NCI-H1694 treated with DMSO at 0.1 percent for 48 hours (cell line): ENCODE results near the gene SEC31A.
A peak's percentile ranks its signal among the peaks of the same experiment; 100 is the strongest.
"Not testable (repeated sequence)": the region's sequence is repeated elsewhere in the genome, so short reads cannot be mapped to it uniquely, and the experiment has no call there.

Experiments used
- DNase-seq: peaks from one replicate; lab custom pipeline; 2025; lab: John Stamatoyannopoulos, UW

SEC31A gene

DNA sequence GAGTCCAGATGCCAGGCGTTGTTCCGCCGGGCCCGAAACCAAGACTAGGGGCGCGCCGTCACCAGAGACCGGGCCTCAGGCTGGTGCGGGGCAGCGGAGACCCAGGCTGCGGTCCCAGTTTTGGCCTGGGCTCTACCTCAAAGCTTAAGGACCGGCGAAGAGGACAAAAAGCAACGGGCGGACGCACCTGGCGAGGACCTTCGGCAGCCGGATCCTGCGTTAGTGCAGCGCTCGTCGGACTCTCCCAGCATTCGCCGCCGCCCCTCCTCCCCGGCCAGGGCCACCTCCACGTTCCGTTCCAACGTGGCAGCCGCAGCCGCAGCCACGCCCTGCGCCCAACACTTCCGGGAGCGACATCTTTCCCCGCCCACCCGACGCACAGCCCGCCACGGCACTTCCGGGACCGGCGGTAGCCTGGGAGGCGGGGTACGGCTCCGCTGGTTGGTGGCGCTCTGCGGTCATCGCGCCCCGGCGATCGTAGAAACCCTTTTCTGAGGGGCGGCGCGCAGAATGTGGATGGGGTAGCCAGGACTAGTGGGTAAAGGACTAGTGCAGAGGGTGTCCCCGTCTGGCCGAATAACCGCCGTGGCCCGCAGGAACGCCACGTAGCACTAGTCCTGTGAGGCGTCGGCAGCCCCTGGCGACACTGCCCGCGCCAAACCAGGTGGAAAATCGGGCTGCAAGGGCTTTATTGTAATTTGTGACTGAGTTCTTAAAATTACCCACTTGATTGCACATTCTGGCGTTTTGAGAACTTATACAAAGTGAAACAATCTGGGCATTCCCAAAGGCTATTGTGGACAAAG is at the start of gene SEC31A:
Gene SEC31A (minus strand): TSS at position 253 of the 806 bp plus-strand sequence. CDS start 9,217 bp downstream, outside the sequence.
- DNase-seq, result peak; percentile 84

GRCh38 chr4:82939414-82939813 is 48.5 kb upstream of the SEC31A start:
- DNase-seq, result no peak

DNA sequence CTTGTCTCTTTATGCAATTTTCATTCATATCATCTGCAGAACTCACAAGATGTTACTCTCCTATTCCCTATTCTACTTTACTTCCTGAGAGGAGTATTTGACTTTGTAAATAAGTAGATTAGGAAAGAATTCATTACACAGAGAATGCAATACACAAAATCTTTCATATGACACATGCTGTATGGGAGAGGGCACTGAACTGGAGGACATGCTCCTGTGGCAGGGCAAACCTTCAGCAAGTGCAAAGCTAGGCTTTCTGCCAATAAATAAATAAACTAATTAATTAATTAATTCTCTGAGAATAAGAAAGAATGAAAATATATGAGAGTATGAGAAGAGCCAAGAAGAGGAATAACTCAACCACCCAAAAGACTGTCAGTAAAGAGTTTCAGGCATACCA is 43.5 kb upstream of the SEC31A start:
- DNase-seq, result no peak

DNA sequence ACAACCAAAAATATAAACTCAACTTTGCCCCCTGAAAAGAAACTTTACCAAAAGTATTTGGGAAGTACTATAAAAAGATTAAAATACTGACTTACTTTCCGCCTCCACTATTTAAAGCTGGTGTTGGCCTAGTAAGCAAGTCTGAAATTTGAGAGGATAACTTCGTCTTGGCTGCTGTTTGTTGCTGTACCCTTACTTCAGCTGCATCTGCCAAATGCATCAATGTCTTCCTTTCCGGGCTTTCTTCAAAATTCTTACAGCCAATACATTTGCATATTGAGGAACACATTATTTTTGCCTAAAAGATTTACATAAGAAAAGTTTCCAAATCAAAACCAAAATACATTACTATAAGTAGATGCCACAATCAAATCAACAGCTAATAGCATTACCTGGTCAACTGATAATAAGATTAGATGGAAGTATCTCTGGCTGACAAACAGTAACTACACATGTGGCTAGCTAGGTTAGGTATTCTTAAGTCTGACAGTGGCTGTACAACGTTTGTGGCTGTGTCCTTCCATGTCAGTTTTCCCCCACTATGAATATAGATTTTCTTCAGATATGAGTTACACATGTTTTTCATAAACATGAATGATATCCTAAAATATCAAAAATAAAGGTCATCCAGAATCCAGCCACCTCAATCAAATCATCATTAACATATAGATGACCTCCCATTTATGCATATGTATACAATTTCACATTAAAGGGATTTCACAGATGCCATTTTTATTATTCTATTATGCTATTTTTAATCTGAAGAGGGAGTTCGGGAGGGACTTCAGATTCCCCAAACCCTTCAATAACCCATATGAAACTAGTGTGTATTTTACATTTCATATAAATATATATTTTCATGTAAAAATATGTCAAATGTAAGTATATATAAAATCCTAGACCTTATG is 40.1 kb upstream of the SEC31A start:
- DNase-seq, result no peak

- no peak for DNase-seq
Measured at GRCh38 chr4:82921795-82922194, 30.8 kb upstream of the SEC31A start.

DNA sequence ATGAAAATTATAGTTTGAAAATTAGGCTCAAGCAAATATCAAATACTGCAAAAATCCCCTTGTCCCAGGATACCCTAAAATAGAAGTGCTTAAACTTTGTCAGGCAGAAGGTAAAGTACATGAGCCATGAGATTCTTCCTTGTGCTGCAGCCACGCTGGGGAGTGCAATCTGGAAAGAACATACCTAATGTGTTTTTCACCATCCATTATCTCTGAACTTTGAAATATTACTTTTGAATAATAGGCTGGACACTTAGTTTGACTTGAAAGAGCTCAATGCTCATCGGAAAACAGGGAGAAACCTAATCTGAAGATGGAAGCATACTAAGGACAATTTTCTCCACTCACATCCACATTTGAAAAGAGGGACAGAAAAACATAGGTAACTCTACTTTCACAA is 28.4 kb upstream of the SEC31A start:
- DNase-seq, result no peak

DNA sequence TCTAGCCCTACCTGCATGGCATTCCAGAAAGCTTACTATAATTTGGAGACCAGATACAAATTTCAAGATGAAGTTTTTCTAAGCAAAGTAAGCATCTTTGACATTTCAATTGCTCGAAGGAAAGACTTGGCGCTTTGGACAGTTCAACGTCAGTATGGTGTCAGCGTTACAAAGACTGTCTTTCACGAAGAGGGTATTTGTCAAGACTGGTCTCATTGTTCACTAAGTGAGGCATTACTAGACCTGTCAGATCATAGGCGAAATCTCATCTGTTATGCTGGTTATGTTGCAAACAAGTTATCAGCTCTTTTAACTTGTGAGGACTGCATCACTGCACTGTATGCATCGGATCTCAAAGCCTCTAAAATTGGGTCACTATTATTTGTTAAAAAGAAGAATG is 27.1 kb upstream of the SEC31A start:
- no peak for DNase-seq

- not testable (repeated sequence) for DNase-seq
Measured at GRCh38 chr4:82913968-82914367, 23.0 kb upstream of the SEC31A start.

- no peak for DNase-seq
Measured at GRCh38 chr4:82913305-82913704, 22.4 kb upstream of the SEC31A start.

DNA sequence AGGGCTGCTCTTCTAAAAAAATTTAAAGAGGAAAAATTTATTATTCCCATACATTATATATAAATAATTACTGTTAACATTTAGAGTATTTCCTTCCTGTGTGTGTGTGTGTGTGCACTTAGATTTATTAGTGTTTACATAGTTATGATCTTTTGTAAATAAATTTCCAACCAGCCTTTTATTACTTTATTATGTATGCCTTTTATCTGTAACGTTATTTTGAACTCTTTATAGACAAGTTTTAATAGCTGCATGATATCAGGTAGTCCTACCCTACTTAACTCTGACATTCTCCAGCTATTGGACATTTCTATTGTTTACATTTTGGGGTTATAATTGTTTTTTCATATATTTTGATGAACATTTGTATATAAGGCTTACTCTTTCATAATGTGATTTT is 18.4 kb upstream of the SEC31A start:
- no peak for DNase-seq

- no peak for DNase-seq
Measured at GRCh38 chr4:82906469-82906868, 15.5 kb upstream of the SEC31A start.

DNA sequence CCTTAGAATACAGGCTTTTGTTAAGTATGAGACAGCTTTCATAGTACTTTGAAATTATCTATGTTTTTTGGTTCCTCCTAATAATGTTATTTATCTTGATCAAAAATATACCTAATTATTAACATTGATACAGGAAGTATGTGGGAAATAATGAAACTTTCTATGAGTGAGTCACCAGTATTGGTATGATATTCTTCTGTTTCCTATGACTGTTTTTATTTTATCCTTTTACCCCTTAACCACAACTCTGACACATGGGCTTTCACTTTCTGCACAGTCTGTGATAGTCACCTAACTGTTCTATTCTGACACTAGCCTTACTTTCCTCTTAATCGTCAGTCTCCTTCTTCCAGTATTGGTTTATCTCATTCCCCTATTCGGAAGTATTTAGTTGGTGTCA is 14.3 kb upstream of the SEC31A start:
- DNase-seq, result no peak

DNA sequence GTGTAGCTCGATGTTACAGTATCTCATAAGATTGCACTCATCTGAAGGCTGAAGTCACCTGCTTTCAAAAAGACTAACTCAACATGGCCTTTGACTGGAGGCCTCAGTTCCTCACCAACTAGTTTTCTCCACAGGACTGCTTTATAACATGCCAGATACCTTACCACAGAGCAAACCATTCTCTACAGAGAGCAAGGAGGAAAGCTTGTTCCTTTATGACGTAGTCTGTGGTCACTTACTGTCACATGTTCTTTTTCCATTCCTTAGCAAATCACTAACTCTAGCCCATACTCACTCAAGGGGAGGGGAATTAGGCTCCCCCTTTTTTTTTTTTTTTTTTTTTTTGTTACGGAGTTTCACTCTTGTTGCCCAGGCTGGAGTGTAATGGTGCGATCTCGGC is 12.8 kb upstream of the SEC31A start:
- DNase-seq, result no peak

- DNase-seq, result no peak
Measured at GRCh38 chr4:82901183-82901718, 10.3 kb upstream of the SEC31A start.

GRCh38 chr4:82900411-82901182 is 9.6 kb upstream of the SEC31A start, which contains the start of gene THAP9:
TSS of gene THAP9 (plus strand) at chr4:82900735. CDS start at chr4:82900803, 68 bp downstream.
- DNase-seq, result peak; percentile 95

- peak; percentile 64 for DNase-seq
Measured at GRCh38 chr4:82900066-82900410, 9.1 kb upstream of the SEC31A start.

DNA sequence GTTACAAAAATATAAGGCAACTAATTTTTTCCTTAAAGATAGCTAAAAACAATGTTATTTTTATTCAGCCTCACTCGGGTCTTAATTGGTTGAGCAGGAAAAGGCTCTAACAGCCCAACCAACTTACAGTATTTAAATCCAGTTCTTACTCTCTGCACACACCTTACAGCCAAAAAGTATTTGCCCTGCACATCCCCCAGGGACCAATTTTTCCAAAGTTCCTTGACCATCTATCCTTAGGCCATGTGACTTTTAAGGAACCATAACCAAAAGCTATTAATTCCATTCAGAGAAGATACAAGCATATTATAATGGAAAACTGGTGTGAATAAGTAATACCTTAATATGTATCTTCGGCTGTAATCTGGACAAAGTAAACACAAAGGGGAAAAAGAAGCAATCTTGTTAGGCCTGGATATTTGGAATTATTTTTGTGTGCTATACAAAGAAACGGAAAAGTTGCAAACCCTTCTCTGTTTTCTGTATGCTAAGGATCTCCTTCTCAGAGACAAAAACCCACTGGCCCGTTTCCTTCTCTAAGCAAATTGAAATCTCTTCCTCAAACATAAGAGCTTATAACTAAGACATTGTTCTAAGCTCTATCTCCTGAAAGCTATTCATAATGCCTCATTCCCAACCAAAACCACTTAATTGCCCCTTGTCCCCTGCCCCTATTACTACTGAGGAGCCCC is 8.6 kb upstream of the SEC31A start:
- DNase-seq, result peak; percentile 56

DNA sequence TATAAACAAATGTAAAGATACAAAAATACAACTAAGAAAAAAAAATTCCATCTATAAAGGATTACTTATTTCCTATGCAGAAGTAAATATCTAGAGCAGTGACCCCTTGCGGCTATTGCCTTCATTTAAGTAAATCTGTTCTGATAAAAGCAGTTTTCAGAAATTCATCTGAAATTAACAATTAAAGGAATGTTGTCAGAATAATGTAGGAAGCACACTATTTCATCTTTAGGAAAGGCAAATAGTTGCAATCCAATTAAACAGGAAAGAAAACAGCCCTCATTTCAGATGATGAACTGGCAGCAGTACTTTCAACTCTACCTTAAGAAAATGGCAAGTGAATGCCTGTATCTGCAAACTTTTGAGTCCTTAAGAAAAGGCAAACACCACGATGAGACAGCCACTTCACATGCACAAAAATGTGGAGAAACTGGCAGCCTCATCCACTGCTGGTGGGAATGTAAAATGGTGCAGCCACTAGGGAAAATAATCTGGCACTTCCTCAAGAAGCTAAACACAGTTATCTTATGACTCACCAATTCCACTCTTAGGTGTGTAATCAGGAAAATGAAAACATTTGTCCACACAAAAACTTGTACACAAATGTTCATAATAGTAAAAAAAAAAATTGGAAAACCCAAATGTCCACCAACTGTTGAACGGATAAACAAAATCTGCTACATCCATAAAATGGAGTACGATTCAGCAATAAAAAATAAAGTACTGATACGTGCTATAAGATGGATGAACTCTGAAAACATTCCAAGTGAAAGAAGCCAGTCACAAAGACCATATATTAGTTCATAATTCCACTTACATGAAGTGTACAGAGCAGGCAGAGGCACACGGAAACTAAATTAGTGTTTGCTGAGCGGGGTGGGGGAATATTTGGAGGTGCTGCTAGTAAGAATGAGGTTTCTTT is 7.6 kb upstream of the SEC31A start:
- DNase-seq, result peak; percentile 8

DNA sequence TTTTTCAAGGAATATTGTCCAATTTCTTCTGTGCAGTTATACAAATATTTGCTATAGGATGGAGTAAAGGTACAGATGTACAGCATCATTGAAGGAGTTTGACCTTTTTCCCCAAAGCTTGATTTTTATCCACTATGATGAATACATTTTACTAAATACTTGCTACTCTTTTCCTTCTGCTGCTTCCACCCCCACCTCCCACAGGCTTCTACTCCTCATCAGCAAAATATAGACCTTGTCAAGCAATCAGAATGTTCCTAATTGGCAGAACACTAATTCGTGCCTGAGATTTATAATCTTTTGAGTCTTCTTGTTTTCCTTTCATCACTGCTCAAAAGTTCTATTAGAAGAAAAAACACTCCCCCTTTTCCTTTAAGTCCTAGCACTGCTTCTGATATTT is 5.8 kb upstream of the SEC31A start:
- DNase-seq, result no peak

- DNase-seq, result no peak
Measured at GRCh38 chr4:82893942-82894341, 3.0 kb upstream of the SEC31A start.
